ENCODE results near the gene CHRNA4. TPM values are rescaled to one million over a fixed set of nuclear protein-coding genes. Genes with fewer than 3 reads are reported as not detected.

Gene CHRNA4
- total and polyA plus RNA-seq, 2 donors (not counting 1 experiment from before 2014, with no cell fraction given), result not detected

- H3K9me3 ChIP-seq (ENCODE audit: control insufficient read depth, insufficient read depth, low read depth, low read length), result no peaks in the 10 kb centered on the region
- no peaks in the 10 kb centered on the region for H4K20me1 ChIP-seq (ENCODE audit: control insufficient read depth, extremely low read depth, insufficient read depth, low read length)
- no peak overlapping the region for H3K27ac ChIP-seq (ENCODE audit: insufficient read depth, low read length)
- no peaks in the 10 kb centered on the region for H3K27me3 ChIP-seq (ENCODE audit: control insufficient read depth, insufficient read depth, low read length)
- H3K4me1 ChIP-seq (ENCODE audit: control insufficient read depth, extremely low read depth, insufficient read depth, low read length), result no peaks in the 10 kb centered on the region
- no peak overlapping the region for H3K4me2 ChIP-seq (ENCODE audit: extremely low read depth, insufficient read depth, low read length)
- no peak for DNase-seq (ENCODE audit: low read depth in 2 of 2)
- TF ChIP-seq CTCF (conservative IDR thresholded peaks at IDR 0.05 in 1 of 2, IDR thresholded peaks at IDR 0.05 in 1 of 2; ENCODE audit: low read depth in 1 of 2, low read length in 2 of 2), result no peak
- TF ChIP-seq EZH2 (IDR thresholded peaks at IDR 0.05; ENCODE audit: low read length, missing control alignments), result no peak
- H3K36me3 ChIP-seq (ENCODE audit: control insufficient read depth, insufficient read depth, low read length), result no peaks in the 10 kb centered on the region
- no peaks in the 10 kb centered on the region for H3K79me2 ChIP-seq (ENCODE audit: control insufficient read depth, insufficient read depth, low read length)
- H2AFZ ChIP-seq (ENCODE audit: low read length), result no peak overlapping the region
- H3K4me3 ChIP-seq (replicated peaks in 1 of 4; ENCODE audit: control extremely low read depth in 1 of 4, insufficient read depth in 1 of 4, low read depth in 3 of 4, low read length in 4 of 4), result no peak overlapping the region
- H3K9ac ChIP-seq (ENCODE audit: insufficient read depth, low read length), result no peak overlapping the region
Measured at GRCh38 chr20:63349516-63349895, 11.6 kb downstream of the CHRNA4 start.

- no peaks in the 10 kb centered on the region for H3K27me3 ChIP-seq (ENCODE audit: control insufficient read depth, insufficient read depth, low read length)
- no peaks in the 10 kb centered on the region for H3K9me3 ChIP-seq (ENCODE audit: control insufficient read depth, insufficient read depth, low read depth, low read length)
- no peaks in the 10 kb centered on the region for H3K36me3 ChIP-seq (ENCODE audit: control insufficient read depth, insufficient read depth, low read length)
- DNase-seq (ENCODE audit: low read depth in 2 of 2), result no peak
- H2AFZ ChIP-seq (ENCODE audit: low read length), result no peak overlapping the region
- H3K4me1 ChIP-seq (ENCODE audit: control insufficient read depth, extremely low read depth, insufficient read depth, low read length), result no peaks in the 10 kb centered on the region
- H3K79me2 ChIP-seq (ENCODE audit: control insufficient read depth, insufficient read depth, low read length), result no peaks in the 10 kb centered on the region
- H4K20me1 ChIP-seq (ENCODE audit: control insufficient read depth, extremely low read depth, insufficient read depth, low read length), result no peaks in the 10 kb centered on the region
- no peak overlapping the region for H3K4me2 ChIP-seq (ENCODE audit: extremely low read depth, insufficient read depth, low read length)
- H3K4me3 ChIP-seq (replicated peaks in 1 of 4; ENCODE audit: control extremely low read depth in 1 of 4, insufficient read depth in 1 of 4, low read depth in 3 of 4, low read length in 4 of 4), result no peak overlapping the region
- no peak overlapping the region for H3K27ac ChIP-seq (ENCODE audit: insufficient read depth, low read length)
- no peak overlapping the region for H3K9ac ChIP-seq (ENCODE audit: insufficient read depth, low read length)
- TF ChIP-seq EZH2 (IDR thresholded peaks at IDR 0.05; ENCODE audit: low read length, missing control alignments) (no peak), CTCF (conservative IDR thresholded peaks at IDR 0.05 in 1 of 2, IDR thresholded peaks at IDR 0.05 in 1 of 2; ENCODE audit: low read depth in 1 of 2, low read length in 2 of 2) (no peak)
Measured at GRCh38 chr20:63348828-63349515, 12.2 kb downstream of the CHRNA4 start.

GRCh38 chr20:63347950-63348827 is 13.0 kb downstream of the CHRNA4 start:
- Histone ChIP-seq H3K4me3 (replicated peaks in 1 of 4; ENCODE audit: control extremely low read depth in 1 of 4, insufficient read depth in 1 of 4, low read depth in 3 of 4, low read length in 4 of 4) (no peak overlapping the region), H4K20me1 (ENCODE audit: control insufficient read depth, extremely low read depth, insufficient read depth, low read length) (no peaks in the 10 kb centered on the region), H3K9me3 (ENCODE audit: control insufficient read depth, insufficient read depth, low read depth, low read length) (no peaks in the 10 kb centered on the region), H3K9ac (ENCODE audit: insufficient read depth, low read length) (no peak overlapping the region), H3K36me3 (ENCODE audit: control insufficient read depth, insufficient read depth, low read length) (no peaks in the 10 kb centered on the region), H3K4me1 (ENCODE audit: control insufficient read depth, extremely low read depth, insufficient read depth, low read length) (no peaks in the 10 kb centered on the region), H3K27me3 (ENCODE audit: control insufficient read depth, insufficient read depth, low read length) (no peaks in the 10 kb centered on the region), H2AFZ (ENCODE audit: low read length) (no peak overlapping the region), H3K4me2 (ENCODE audit: extremely low read depth, insufficient read depth, low read length) (no peak overlapping the region), H3K79me2 (ENCODE audit: control insufficient read depth, insufficient read depth, low read length) (no peaks in the 10 kb centered on the region), H3K27ac (ENCODE audit: insufficient read depth, low read length) (no peak overlapping the region)
- DNase-seq (ENCODE audit: low read depth in 2 of 2), result no peak
- no peak for TF ChIP-seq EZH2 (IDR thresholded peaks at IDR 0.05; ENCODE audit: low read length, missing control alignments)
- TF ChIP-seq CTCF (conservative IDR thresholded peaks at IDR 0.05 in 1 of 2, IDR thresholded peaks at IDR 0.05 in 1 of 2; ENCODE audit: low read depth in 1 of 2, low read length in 2 of 2), result no peak

All from fibroblast of lung (primary cell).